Cardiac septum (tissue), 1 donor: ENCODE results near the gene SEMA5A. TPM values are rescaled to one million over a fixed set of nuclear protein-coding genes. Genes with fewer than 3 reads are reported as not detected.
A peak's percentile ranks its signal among the peaks of the same experiment; 100 is the strongest.

Source experiments
- DNase-seq: peaks from one replicate; pipeline ENCODE4 v3.0.0-alpha.2; 2020; ENCODE audit warnings: low spot score
- intact Hi-C: fragments of 100-400 bp; cut with DNase I; formaldehyde crosslinking; loops from one replicate; pipeline ENCODE4 v1.14.0; 2022
- total RNA-seq: library from RNA; stranded (reverse); fragmentation: NEBNext Ultra II Directional; extraction: Animal tissue kit (Norgen Biotek cat#: 25700); gene quantifications from one replicate; pipeline ENCODE4 v1.2.1, GENCODE V29; 2021
- donor health status: DM: no; HTN: no; CAD: no.

The SEMA5A gene
- total RNA-seq, 1 donor from 2014 or later = 75.8 TPM

- DNase-seq = no peak
- intact Hi-C loops = loop anchor here (5.0 to 10.0 kb wide), 2 partner anchors 67 to 395 kb away; no protein-coding TSS in a partner anchor
Observed at GRCh38 chr5:9549941-9550340, 4.1 kb upstream of the SEMA5A start.

- intact Hi-C loops = loop anchor here (5.0 to 10.0 kb wide), 2 partner anchors 70 to 393 kb away; no protein-coding TSS in a partner anchor
- DNase-seq = no peak
Observed at GRCh38 chr5:9547122-9547947, 1.5 kb upstream of the SEMA5A start.

- intact Hi-C loops = loop anchor here (2.0 to 10.0 kb wide), 5 partner anchors 31 to 391 kb away; no protein-coding TSS in a partner anchor
- no peak for DNase-seq
Observed at GRCh38 chr5:9545136-9545991, 511 bp downstream of the SEMA5A start.

DNA sequence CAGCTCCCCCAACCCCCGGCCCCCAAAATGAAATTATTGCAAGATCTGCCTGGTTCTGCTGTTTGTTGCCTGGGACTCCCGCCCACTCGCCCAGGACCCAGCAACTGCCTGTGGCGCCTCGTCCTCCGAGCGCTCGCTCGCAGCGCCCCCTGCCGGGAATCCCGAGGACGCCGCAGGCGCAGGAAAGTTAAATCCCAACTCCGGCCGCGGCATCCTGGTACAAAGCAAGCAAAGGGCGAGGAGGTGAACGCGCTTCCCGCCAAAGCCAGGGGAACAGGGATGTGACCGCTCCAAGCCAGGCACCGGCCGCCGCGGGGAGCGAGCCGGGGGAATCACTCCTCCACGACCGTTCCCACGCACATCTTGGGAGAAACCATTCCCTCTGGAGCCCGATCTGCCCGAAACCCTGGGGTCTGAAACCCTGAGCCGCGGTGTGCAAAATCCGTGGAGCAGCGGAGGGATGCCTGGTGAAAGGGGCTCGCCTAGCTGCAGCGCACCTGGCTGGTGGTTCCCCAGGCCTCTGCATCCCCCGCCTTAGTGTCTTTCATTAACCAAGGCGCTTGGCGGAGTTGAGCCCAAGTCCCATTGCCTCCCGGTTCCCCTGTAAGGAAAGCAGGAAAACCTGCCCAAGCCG lies 1.3 kb downstream of the SEMA5A start:
- DNase-seq = peak; percentile 91
- intact Hi-C loops = loop anchor here (2.0 to 10.0 kb wide), 6 partner anchors 30 to 390 kb away; no protein-coding TSS in a partner anchor

DNA sequence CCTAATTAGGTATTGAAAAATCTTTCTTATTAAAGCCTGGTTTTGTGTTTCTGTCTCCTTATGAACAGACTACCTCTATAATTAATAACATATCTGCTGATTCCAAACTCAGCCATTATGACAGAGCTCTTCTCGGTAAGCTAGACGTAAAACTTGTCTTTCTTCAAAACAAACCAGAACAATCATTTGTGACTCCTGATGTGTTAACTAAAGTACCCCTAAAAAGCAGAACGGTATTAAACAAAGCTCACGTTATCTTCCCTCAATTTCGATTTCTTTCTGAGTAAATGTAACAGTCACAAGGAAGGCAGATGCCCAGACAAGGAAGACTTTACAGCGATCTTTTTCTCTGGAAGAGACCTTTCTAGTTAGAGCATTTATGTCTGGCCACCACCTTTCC lies 1.8 kb downstream of the SEMA5A start:
- intact Hi-C loops = loop anchor here (2.0 to 10.0 kb wide), 5 partner anchors 29 to 389 kb away; no protein-coding TSS in a partner anchor
- DNase-seq = no peak

GRCh38 chr5:9543311-9543920 lies 2.5 kb downstream of the SEMA5A start:
- intact Hi-C loops = loop anchor here (5.0 to 10.0 kb wide), 2 partner anchors 41 to 389 kb away; no protein-coding TSS in a partner anchor
- DNase-seq = no peak

GRCh38 chr5:9540791-9541190 lies 5.1 kb downstream of the SEMA5A start:
- no peak for DNase-seq
- intact Hi-C loops = loop anchor here (5.0 to 10.0 kb wide), 2 partner anchors 38 to 386 kb away; no protein-coding TSS in a partner anchor

DNA sequence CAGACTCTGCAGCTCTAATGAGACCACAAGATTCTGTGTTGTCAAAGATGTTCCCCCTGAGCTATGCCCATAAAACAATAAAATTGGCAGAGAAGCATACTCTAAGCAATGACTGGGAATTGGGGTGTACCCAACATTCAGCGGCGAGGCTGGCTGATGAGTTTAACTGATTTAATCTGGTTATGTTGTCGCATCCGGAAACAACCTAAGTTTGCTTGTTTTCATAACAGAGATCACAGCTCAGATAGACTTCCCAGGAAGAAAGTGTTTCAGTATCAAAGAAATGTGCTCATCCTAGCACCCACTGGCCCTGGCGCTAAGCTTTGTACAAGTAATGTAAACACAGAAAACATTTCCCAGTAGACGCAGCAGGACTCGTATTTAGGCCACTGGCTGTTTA lies 7.4 kb downstream of the SEMA5A start:
- no peak for DNase-seq
- intact Hi-C loops = no loop called here

DNA sequence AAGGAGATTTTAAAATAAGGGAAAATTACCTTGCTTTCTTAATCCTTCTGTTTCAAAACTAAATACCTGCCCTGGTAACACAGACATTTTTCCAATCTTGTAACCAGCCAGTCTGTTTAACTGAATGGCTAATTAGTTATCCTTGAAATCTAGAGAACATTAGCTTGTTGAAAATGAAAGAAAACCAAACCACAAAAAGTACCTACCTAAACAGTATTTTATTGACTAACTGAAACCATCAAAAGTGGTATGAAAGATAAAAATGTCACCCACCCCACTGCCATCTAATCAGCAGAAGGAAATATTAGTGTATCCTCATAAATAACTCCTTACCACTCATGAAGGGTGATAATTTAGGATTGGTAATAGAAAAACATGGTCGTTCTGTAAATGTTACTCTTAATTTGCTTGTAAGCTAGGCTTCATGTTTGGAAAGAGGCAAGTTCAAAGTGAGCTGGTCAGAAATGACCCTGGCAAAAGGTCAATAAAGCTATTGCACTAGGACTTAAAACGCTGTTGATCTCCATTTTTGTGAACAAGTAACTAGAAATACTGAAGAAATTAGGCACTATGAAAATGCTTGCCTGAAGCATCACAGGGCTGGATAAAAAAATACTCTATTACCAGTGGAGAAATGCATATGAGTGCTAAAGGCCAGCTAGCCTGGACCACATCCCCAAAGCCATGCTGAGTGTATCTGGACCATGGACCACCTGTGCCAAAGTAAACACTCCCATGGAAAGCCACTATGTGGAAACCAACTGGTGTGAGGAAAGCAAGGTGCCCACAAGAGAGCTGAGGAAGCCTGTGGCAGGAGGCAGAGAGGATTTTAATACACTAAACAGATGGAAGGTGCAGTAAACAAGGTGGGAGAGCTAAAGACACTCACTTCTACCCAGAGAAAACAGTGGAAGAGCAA lies 8.4 kb downstream of the SEMA5A start:
- intact Hi-C loops = no loop called here
- no peak for DNase-seq

DNA sequence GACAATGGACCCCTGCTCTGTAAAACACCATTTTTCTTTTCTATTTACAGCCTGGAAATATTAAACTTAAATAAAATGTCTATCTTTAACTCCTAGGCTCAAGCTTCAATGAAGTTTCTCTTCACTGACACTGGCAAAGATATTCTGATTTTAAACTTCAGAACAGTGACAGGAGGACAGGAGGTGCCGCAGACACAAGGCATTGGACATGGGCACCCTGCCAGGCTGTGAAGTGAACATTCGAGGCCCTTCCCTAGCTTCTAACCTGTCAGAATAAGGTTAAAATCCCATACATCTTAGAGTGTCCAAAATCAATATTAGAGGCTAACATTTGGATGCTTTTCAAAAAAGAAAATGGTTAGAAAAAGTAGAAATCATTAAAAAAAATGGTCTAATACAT lies 9.2 kb downstream of the SEMA5A start:
- DNase-seq = no peak
- intact Hi-C loops = no loop called here

- no peak for DNase-seq
- intact Hi-C loops = no loop called here
Observed at GRCh38 chr5:9534881-9535517, 10.9 kb downstream of the SEMA5A start.

- intact Hi-C loops = no loop called here
- DNase-seq = no peak
Observed at GRCh38 chr5:9533562-9534364, 12.1 kb downstream of the SEMA5A start.

DNA sequence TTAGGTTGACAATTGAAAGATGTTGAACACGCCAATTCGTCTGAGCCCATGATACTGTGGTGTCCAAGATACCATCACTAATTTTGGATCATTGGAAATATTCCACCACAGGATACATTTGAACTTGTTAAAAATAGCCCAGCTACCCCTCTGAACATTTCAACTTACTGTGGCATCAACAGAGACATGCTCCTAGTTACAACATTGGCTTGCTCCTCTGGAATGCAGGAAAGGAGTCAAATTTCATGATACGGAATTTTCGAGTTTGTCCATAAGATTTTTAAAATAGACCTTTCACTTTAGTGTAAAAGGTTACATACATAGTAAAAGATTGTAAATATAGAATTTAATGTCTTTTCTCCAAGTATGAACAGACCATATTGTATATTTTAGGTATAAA lies 12.8 kb downstream of the SEMA5A start:
- no peak for DNase-seq
- intact Hi-C loops = no loop called here

DNA sequence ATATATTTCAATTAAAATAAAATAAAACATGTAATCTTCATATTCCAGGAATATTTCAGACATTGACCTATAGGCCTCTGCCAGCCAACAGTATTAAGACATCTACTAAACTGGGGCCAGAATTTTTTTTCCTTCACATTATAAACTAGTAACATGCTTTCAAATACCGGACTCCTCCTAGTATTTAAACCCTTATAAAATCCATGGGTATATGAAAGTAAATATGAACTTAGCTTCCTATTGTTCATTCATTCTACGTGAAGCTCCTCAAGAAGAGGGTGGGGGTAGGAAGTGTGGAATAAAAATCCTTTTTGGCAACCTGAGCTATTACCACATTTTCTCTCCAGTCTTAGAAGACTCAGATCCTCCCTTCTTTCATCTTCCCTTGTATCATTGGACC lies 16.4 kb downstream of the SEMA5A start:
- no peak for DNase-seq
- intact Hi-C loops = no loop called here

DNA sequence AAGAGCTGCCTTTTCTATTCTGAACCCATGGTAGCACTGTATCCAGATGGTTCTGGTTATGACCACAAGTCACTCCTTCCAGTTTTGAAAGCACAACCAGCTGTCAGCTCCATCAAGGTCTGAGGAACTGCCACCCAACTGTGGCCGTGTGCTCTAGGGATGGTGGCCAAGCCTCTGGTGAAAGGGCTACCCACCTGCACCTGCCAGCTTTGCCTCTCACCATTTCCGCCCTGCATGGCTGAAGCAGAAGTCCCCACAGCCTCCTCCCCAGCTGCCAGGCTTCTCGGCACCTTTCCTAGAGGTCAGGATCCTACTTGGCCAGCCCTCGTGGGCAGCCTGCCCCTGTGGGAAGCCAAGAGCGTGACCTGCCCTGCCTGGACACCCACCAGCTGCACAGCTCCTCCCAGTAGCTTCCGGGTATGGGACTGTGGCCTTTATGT lies 16.8 kb downstream of the SEMA5A start:
- DNase-seq = no peak
- intact Hi-C loops = no loop called here

GRCh38 chr5:9524941-9525340 lies 20.9 kb downstream of the SEMA5A start:
- intact Hi-C loops = no loop called here
- no peak for DNase-seq
